GM20000 (cell line): ENCODE measurements around the gene MAST4.

Source experiments
- DNase-seq: peaks from one replicate; pipeline ENCODE4 v3.0.0; 2012; ENCODE audit warnings: low spot score
- TF ChIP-seq, protein P1 (sequence below): IDR thresholded peaks from 2 replicates; pipeline ENCODE4 v1.5.1; 2012; ENCODE audit warnings: mild to moderate bottlenecking, control low read depth; ENCODE audit errors: extremely low read depth, missing control alignments

MAST4 gene

DNA sequence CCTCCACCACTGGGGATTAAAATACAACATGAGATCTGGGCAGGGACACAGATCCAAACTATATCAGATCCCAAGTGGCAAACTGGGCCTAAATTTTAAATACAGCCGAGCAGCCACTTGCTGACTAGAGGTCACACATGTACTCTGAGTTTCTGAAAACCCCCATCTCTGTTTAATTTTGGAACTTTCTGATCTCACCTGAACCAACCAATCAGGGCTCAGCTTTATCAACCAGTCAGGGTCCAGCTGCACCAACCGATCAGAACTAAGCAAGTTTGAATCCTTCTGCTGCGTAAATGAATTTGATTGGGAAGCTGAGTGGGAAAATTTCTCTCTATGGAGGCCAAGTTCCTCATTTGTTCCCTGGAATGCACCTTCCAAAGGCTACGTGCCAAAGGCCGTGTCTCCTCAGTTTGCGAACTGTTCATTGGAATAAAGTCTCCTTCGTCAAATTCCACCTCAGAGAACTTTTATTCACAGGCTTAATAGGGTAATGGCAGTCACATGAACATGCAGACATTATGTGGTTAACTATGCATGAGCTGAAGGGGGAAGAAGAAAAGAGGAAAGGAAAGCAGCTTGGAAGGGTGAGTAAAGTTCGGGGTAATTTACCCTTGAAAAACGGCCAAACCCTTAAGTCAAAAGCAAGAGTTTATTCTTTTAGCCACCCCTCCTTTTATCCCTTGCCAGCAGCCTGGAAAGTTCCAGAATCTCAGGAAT is 596.7 kb downstream of the MAST4 start:
- DNase-seq, result no peak

GRCh38 chr5:67193439-67193807 is 597.2 kb downstream of the MAST4 start:
- TF ChIP-seq, protein P1, sequence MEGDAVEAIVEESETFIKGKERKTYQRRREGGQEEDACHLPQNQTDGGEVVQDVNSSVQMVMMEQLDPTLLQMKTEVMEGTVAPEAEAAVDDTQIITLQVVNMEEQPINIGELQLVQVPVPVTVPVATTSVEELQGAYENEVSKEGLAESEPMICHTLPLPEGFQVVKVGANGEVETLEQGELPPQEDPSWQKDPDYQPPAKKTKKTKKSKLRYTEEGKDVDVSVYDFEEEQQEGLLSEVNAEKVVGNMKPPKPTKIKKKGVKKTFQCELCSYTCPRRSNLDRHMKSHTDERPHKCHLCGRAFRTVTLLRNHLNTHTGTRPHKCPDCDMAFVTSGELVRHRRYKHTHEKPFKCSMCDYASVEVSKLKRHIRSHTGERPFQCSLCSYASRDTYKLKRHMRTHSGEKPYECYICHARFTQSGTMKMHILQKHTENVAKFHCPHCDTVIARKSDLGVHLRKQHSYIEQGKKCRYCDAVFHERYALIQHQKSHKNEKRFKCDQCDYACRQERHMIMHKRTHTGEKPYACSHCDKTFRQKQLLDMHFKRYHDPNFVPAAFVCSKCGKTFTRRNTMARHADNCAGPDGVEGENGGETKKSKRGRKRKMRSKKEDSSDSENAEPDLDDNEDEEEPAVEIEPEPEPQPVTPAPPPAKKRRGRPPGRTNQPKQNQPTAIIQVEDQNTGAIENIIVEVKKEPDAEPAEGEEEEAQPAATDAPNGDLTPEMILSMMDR, result no peak
- no peak for DNase-seq

More for the DNA sequence above, 596.7 kb downstream of the MAST4 start:
- TF ChIP-seq, protein P1, result no peak

GRCh38 chr5:67194166-67194565 is 598.0 kb downstream of the MAST4 start:
- no peak for DNase-seq

GRCh38 chr5:67195406-67196275 is 599.4 kb downstream of the MAST4 start:
- no peak for DNase-seq
- TF ChIP-seq, protein P1, result no peak

More at GRCh38 chr5:67194166-67194565, 598.0 kb downstream of the MAST4 start:
- TF ChIP-seq, protein P1, result no peak

GRCh38 chr5:67196537-67197059 is 600.4 kb downstream of the MAST4 start, which contains the start of gene CD180:
CD180 (minus strand) TSS chr5:67196799; CDS start chr5:67196641, 158 bp downstream.
- TF ChIP-seq, protein P1, result no peak
- no peak for DNase-seq

DNA sequence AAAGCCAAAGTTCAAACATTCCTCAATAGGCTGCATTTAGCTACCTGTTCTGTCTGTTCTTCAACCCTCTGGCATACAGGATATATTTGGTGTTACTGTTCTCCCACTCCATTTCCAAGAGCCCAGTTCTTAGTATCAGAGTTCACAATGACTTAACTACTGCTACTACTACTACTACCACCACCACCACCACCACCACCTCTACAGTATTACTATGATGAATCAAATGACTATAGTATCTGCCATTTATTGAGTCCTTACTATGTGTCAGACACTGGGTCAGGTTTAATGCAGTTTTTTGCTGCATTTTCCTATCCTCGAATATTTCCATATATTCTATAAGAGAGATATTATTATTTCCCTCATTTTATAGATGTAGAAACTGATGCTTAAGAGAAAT is 601.3 kb downstream of the MAST4 start:
- TF ChIP-seq, protein P1, result no peak
- DNase-seq, result no peak

- no peak for DNase-seq
These were observed 602.7 kb downstream of the MAST4 start for GRCh38 chr5:67198917-67199316.

More at GRCh38 chr5:67198917-67199316, 602.7 kb downstream of the MAST4 start:
- TF ChIP-seq, protein P1, result no peak
